Kidney (tissue), 14 donors: ENCODE results near the gene PPTC7. TPM values are rescaled to one million over a fixed set of nuclear protein-coding genes. Genes with fewer than 3 reads are reported as not detected.
"Not testable (repeated sequence)": the region's sequence is repeated elsewhere in the genome, so short reads cannot be mapped to it uniquely, and the experiment has no call there.

Experiments
- DNase-seq, 5 donors: peaks; one replicate each; pipeline ENCODE4 v3.0.0-alpha.2; 2013 to 2020
- FAIRE-seq: peaks from 2 replicates; lab custom pipeline; 2012; peaks lifted over from hg19 to GRCh38; lab: Jason Lieb, UNC
- H3K27ac ChIP-seq, 2 donors: one replicate each; pipeline ENCODE4 v1.7.0; 2013; ENCODE audit warnings: low read depth in 2 of 2, low read length in 2 of 2, inconsistent platforms in 1 of 2
- H3K27me3 ChIP-seq: one replicate; pipeline ENCODE4 v1.7.1; 2013; ENCODE audit warnings: low read length, inconsistent platforms; ENCODE audit not compliant: control insufficient read depth, insufficient read depth
- H3K36me3 ChIP-seq, 3 donors: one replicate each; pipeline versions ENCODE4 v1.7.0 to v1.7.1; 2013; ENCODE audit warnings: low read length in 3 of 3, control low read depth in 1 of 3, inconsistent platforms in 1 of 3; ENCODE audit not compliant: insufficient read depth in 3 of 3, control insufficient read depth in 2 of 3
- H3K4me1 ChIP-seq, 3 donors: one replicate each; pipeline versions ENCODE4 v1.7.0 to v1.7.1; 2013; ENCODE audit warnings: low read length in 3 of 3, inconsistent platforms in 1 of 3, low read depth in 1 of 3; ENCODE audit not compliant: control insufficient read depth in 2 of 3, insufficient read depth in 2 of 3
- H3K4me3 ChIP-seq, 3 donors: one replicate each; pipeline versions ENCODE4 v1.7.0 to v1.8.1; 2013; ENCODE audit warnings: low read length in 3 of 3, control low read depth in 1 of 3, inconsistent platforms in 1 of 3
- H3K9ac ChIP-seq, 3 donors: one replicate each; pipeline versions ENCODE4 v1.7.0 to v1.7.1; 2013; ENCODE audit warnings: low read length in 3 of 3, control low read depth in 1 of 3, inconsistent platforms in 1 of 3
- H3K9me3 ChIP-seq, 3 donors: one replicate each; pipeline versions ENCODE4 v1.7.0 to v1.7.1; 2013; ENCODE audit warnings: low read length in 3 of 3, control low read depth in 1 of 3, inconsistent platforms in 1 of 3; ENCODE audit not compliant: control insufficient read depth in 2 of 3, insufficient read depth in 1 of 3
- intact Hi-C: fragments of 100-400 bp; cut with DNase I; formaldehyde crosslinking; loops from one replicate; pipeline ENCODE4 v1.11.1; 2022
- polyA plus RNA-seq: library from polyadenylated mRNA; stranded (reverse); fragments of 350-450 nt; fragmentation: Illumina TruSeq; extraction: RNeasy Lipid Tissue Mini Kit (QIAGEN cat#74804); gene quantifications from one replicate; pipeline ENCODE4 v1.2.3, GENCODE V29; 2014; ENCODE audit warnings: low read depth, low replicate concordance; ENCODE audit not compliant: insufficient read depth
- total RNA-seq: library from RNA; stranded (reverse); fragmentation: NEBNext Ultra II Directional; extraction: Animal tissue kit (Norgen Biotek cat#: 25700); gene quantifications from one replicate; pipeline ENCODE4 v1.2.1, GENCODE V29; 2021
- TF ChIP-seq, protein P1 (sequence below): IDR thresholded peaks from 3 replicates; pipeline ENCODE4 v1.5.1; 2012; ENCODE audit warnings: mild to moderate bottlenecking, moderate library complexity, borderline replicate concordance; ENCODE audit not compliant: insufficient read depth; ENCODE audit errors: extremely low read depth
- donor health status: control.
- donor health status: control.
- donor health status: control.
- donor health status: control.
- donor health status: control.
- donor health status: DM: yes; HTN: yes; CAD: no.
- donor health status: Normal renal cell carcinoma (clear cell type).

Gene PPTC7
- total and polyA plus RNA-seq, 2 donors from 2014 or later = 10.0 to 27.9 TPM

DNA sequence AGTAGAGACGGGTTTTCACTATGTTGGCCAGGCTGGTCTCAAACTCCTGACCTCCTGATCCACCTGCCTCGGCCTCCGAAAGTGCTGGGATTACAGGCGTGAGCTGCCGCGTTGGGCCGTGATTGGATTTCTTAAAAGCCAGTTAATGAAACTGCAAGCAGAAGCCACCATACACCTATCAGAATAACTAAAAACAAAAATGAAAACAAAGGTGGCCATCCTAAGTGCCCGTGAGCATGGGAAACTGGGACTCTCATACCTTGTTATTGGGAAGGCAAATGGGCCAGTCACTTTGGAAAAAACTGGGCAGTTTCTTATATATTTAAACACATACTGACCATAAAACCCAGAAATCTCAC, 23.1 kb upstream of the PPTC7 start:
- TF ChIP-seq, protein P1, sequence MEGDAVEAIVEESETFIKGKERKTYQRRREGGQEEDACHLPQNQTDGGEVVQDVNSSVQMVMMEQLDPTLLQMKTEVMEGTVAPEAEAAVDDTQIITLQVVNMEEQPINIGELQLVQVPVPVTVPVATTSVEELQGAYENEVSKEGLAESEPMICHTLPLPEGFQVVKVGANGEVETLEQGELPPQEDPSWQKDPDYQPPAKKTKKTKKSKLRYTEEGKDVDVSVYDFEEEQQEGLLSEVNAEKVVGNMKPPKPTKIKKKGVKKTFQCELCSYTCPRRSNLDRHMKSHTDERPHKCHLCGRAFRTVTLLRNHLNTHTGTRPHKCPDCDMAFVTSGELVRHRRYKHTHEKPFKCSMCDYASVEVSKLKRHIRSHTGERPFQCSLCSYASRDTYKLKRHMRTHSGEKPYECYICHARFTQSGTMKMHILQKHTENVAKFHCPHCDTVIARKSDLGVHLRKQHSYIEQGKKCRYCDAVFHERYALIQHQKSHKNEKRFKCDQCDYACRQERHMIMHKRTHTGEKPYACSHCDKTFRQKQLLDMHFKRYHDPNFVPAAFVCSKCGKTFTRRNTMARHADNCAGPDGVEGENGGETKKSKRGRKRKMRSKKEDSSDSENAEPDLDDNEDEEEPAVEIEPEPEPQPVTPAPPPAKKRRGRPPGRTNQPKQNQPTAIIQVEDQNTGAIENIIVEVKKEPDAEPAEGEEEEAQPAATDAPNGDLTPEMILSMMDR = no peak
- Histone ChIP-seq H3K4me3 (no peak overlapping the region), H3K9me3 (no peaks in the 10 kb centered on the region), H3K36me3 (no peaks in the 10 kb centered on the region), H3K9ac (no peak overlapping the region), H3K4me1 (no peaks in the 10 kb centered on the region), H3K27ac (no peak overlapping the region), H3K27me3 (no peaks in the 10 kb centered on the region)
- intact Hi-C loops = no loop called here
- FAIRE-seq (no peak), DNase-seq (no peak)

- TF ChIP-seq, protein P1 = peak; percentile 86
- FAIRE-seq = peak; percentile 3
- not testable (repeated sequence) for H3K4me1 ChIP-seq, H3K36me3 ChIP-seq, H3K9me3 ChIP-seq, H3K9ac ChIP-seq, H3K4me3 ChIP-seq, H3K27me3 ChIP-seq, H3K27ac ChIP-seq
- DNase-seq = peak in 3 of 5 donors; percentile 16 to 75 (median 49)
- intact Hi-C loops = loop anchor here (5.0 kb wide), 1 partner anchor 90 kb away; no protein-coding TSS in a partner anchor
Measured at GRCh38 chr12:110602085-110602814, 19.1 kb upstream of the PPTC7 start.

DNA sequence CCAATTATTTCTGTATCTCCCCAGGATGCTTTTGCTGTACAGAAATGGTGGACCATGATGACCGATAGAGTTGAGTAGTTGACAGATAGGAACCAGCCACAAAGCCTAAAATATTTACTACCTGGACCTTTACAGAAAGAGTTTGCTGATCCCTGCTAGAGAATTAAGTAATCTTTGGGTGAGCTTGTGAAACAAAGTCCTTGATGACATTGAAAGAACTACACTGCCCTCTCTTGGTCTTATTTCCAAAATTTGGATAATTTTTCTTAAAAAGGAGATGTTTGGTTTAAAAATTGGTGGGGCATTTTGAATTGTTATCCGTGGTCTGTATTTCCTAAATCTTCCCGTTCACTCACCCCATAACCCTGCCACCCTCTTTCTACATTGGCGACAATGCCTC, 17.1 kb upstream of the PPTC7 start:
- Histone ChIP-seq H3K4me1 (no peaks in the 10 kb centered on the region), H3K27ac (no peak overlapping the region), H3K36me3 (no peaks in the 10 kb centered on the region), H3K9me3 (no peaks in the 10 kb centered on the region), H3K27me3 (no peaks in the 10 kb centered on the region), H3K4me3 (no peak overlapping the region), H3K9ac (no peak overlapping the region)
- intact Hi-C loops = loop anchor here (5.0 kb wide), 1 partner anchor 88 kb away; no protein-coding TSS in a partner anchor
- peak; percentile 53 for FAIRE-seq
- TF ChIP-seq, protein P1 = peak; percentile 36
- DNase-seq = peak in 1 of 5 donors; percentile 54
